Hepatocyte (in vitro differentiated cells): ENCODE results near the gene TEX13C. TPM values are rescaled to one million over a fixed set of nuclear protein-coding genes. Genes with fewer than 3 reads are reported as not detected.
A peak's percentile ranks its signal among the peaks of the same experiment; 100 is the strongest.

Experiments used
- DNase-seq: peaks from one replicate; pipeline ENCODE4 v3.0.0-alpha.2; 2016; ENCODE audit warnings: low spot score
- H2AFZ ChIP-seq: fragments of 200-600 bp; sonication (generic); 2 replicates; pipeline ENCODE4 v1.6.0; 2016; ENCODE audit warnings: antibody characterized with exemption, mild to moderate bottlenecking
- H3K27ac ChIP-seq: fragments of 200-600 bp; sonication (generic); 2 replicates; pipeline ENCODE4 v1.5.1; 2016; ENCODE audit warnings: mild to moderate bottlenecking
- H3K27me3 ChIP-seq: fragments of 200-600 bp; sonication (generic); 2 replicates; pipeline ENCODE4 v1.6.1; 2016
- H3K36me3 ChIP-seq: fragments of 200-600 bp; sonication (generic); replicated peaks from 2 replicates; pipeline ENCODE4 v1.5.1; 2016; ENCODE audit warnings: low read depth; ENCODE audit not compliant: insufficient read depth
- H3K4me1 ChIP-seq: fragments of 200-600 bp; sonication (generic); 2 replicates; pipeline ENCODE4 v1.5.1; 2016; ENCODE audit warnings: mild to moderate bottlenecking, moderate library complexity; ENCODE audit not compliant: insufficient read depth
- H3K4me2 ChIP-seq: fragments of 200-600 bp; sonication (generic); 2 replicates; pipeline ENCODE4 v1.6.0; 2016
- H3K4me3 ChIP-seq: fragments of 200-600 bp; sonication (generic); 2 replicates; pipeline ENCODE4 v1.5.1; 2016; ENCODE audit warnings: mild to moderate bottlenecking
- H3K79me2 ChIP-seq: fragments of 200-600 bp; sonication (generic); 2 replicates; pipeline ENCODE4 v1.6.0; 2017; ENCODE audit warnings: mild to moderate bottlenecking
- H3K9me2 ChIP-seq: fragments of 200-600 bp; sonication (generic); replicated peaks from 2 replicates; pipeline ENCODE4 v1.6.0; 2017; ENCODE audit warnings: mild to moderate bottlenecking; ENCODE audit not compliant: insufficient read depth
- H3K9me3 ChIP-seq: fragments of 200-600 bp; sonication (generic); 2 replicates; pipeline ENCODE4 v1.5.1; 2016; ENCODE audit warnings: low read depth, mild to moderate bottlenecking
- H4K20me1 ChIP-seq: fragments of 200-600 bp; sonication (generic); 2 replicates; pipeline ENCODE4 v1.6.0; 2016; ENCODE audit warnings: mild to moderate bottlenecking; ENCODE audit not compliant: insufficient read depth, poor library complexity, severe bottlenecking
- EZH2 ChIP-seq: fragments of 200-600 bp; sonication (generic); IDR thresholded peaks from 2 replicates; pipeline ENCODE4 v1.6.1; 2016; ENCODE audit warnings: antibody characterized with exemption, mild to moderate bottlenecking, borderline replicate concordance
- EZH2phosphoT487 ChIP-seq: fragments of 200-600 bp; sonication (generic); IDR thresholded peaks from one replicate; pipeline ENCODE4 v1.6.1; 2018; ENCODE audit warnings: antibody characterized with exemption, mild to moderate bottlenecking, low read depth, moderate library complexity; ENCODE audit not compliant: unreplicated experiment, severe bottlenecking
- WGBS: methylation state at CpG from one replicate; pipeline ENCODE4 v1.1.6; 2016; ENCODE audit warnings: low lambda C conversion rate; ENCODE audit errors: missing lambda C conversion rate; 5-methylcytosine and 5-hydroxymethylcytosine counted together
- polyA plus RNA-seq: library from polyadenylated mRNA; unstranded; fragments of >200 nt; fragmentation: Nextera tagmentation; extraction: Ambion mirVana; gene quantifications from 2 replicates; pipeline ENCODE4 v1.2.1, GENCODE V29; 2016
- total RNA-seq: library from RNA; depleted of rRNA; stranded (reverse); fragments of >200 nt; gene quantifications from 2 replicates; pipeline ENCODE4 v1.2.3, GENCODE V29; 2014
- TF ChIP-seq, protein P1 (sequence below): fragments of 200-600 bp; sonication (generic); IDR thresholded peaks from 2 replicates; pipeline ENCODE4 v1.5.1; 2016; ENCODE audit warnings: antibody characterized with exemption, mild to moderate bottlenecking; ENCODE audit not compliant: poor library complexity

TEX13C gene
- total and polyA plus RNA-seq, 2 experiments from 2014 or later, result not detected

DNA sequence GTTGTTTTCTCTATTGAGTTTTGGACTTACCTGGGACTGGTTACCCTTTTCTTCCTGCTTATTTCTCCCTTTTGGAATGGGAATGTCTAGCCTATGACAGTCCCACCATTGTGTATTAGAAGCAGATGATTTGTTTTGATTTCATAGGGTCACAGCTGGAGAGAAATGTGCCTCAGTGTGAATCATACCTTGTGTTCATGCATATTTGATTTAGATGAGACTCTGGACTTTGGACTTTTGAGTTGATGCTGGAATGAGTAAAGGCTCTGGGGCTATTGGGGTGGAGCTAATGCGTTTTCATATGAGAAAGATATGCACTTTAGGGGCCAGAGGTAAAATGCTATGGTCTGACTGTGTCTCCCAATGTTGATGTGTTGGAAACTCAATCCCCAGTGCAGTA is 30.5 kb upstream of the TEX13C start:
- WGBS, result 26% methylated on average over 1 of the region's 1 CpG
- Histone ChIP-seq H3K9me3 (no peaks in the 10 kb centered on the region), H3K27ac (no peak overlapping the region), H2AFZ (no peak overlapping the region), H3K79me2 (no peaks in the 10 kb centered on the region), H3K36me3 (no peaks in the 10 kb centered on the region), H3K4me2 (no peak overlapping the region), H4K20me1 (no peaks in the 10 kb centered on the region), H3K9me2 (no peaks in the 10 kb centered on the region), H3K4me1 (peaks cover 5% of the 10 kb centered on the region), H3K4me3 (no peak overlapping the region), H3K27me3 (no peaks in the 10 kb centered on the region)
- no peak for TF ChIP-seq EZH2
- TF ChIP-seq EZH2phosphoT487, result no peak
- TF ChIP-seq, protein P1, sequence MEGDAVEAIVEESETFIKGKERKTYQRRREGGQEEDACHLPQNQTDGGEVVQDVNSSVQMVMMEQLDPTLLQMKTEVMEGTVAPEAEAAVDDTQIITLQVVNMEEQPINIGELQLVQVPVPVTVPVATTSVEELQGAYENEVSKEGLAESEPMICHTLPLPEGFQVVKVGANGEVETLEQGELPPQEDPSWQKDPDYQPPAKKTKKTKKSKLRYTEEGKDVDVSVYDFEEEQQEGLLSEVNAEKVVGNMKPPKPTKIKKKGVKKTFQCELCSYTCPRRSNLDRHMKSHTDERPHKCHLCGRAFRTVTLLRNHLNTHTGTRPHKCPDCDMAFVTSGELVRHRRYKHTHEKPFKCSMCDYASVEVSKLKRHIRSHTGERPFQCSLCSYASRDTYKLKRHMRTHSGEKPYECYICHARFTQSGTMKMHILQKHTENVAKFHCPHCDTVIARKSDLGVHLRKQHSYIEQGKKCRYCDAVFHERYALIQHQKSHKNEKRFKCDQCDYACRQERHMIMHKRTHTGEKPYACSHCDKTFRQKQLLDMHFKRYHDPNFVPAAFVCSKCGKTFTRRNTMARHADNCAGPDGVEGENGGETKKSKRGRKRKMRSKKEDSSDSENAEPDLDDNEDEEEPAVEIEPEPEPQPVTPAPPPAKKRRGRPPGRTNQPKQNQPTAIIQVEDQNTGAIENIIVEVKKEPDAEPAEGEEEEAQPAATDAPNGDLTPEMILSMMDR, result no peak
- peak; percentile 18 for DNase-seq

DNA sequence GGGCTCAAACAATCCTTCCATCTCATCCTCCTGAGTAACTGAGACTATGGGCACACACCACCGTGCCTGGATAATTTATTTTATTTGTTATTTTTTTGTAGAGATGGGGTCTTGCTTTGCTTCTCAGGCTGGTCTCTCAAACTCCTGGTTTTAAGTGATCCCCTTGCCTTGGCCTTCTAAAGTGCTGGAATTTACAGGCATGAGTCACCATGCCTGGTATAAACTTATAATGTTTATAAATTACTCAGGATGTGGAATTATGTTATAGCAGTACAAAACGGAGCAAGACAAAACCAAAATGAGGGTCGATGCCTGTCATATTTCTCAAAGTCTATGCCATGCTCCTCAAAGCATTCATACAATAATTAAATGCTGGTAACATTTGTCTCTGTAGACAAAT is 29.8 kb upstream of the TEX13C start:
- H3K4me2 ChIP-seq, result no peak overlapping the region
- TF ChIP-seq EZH2 (no peak), EZH2phosphoT487 (no peak)
- TF ChIP-seq, protein P1, result no peak

DNA sequence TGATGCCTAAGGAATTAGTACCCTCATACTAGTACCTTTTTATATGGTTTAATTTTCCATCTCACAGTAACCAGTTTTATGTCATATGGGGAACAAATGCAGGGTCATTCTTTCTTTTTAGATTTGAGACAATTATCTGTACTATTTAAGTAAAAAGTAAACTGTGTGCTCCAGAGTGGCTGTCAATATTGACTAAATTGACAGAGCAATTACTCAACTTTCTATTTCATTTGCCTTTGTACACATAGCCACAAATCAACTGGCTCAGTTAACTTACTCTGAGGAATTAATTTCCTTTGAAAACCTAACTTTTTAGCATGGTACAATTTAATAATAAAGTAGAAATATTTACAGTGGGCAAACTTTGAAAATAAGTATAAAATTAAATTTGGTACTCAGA is 28.5 kb upstream of the TEX13C start:
- H3K9me3 ChIP-seq, result no peaks in the 10 kb centered on the region
- no peak overlapping the region for H2AFZ ChIP-seq
- TF ChIP-seq EZH2phosphoT487 (no peak), EZH2 (no peak)
- TF ChIP-seq, protein P1, result no peak
- H3K36me3 ChIP-seq, result no peaks in the 10 kb centered on the region
- H3K4me1 ChIP-seq, result peaks cover 5% of the 10 kb centered on the region
- no peaks in the 10 kb centered on the region for H4K20me1 ChIP-seq
- no peak overlapping the region for H3K4me3 ChIP-seq
- no peaks in the 10 kb centered on the region for H3K79me2 ChIP-seq
- no peak overlapping the region for H3K4me2 ChIP-seq
- no peak overlapping the region for H3K27ac ChIP-seq
- H3K27me3 ChIP-seq, result no peaks in the 10 kb centered on the region
- H3K9me2 ChIP-seq, result no peaks in the 10 kb centered on the region
- DNase-seq, result no peak

More for the DNA sequence above, 29.8 kb upstream of the TEX13C start:
- Histone ChIP-seq H3K79me2 (no peaks in the 10 kb centered on the region), H3K4me1 (peaks cover 5% of the 10 kb centered on the region), H3K9me3 (no peaks in the 10 kb centered on the region), H3K9me2 (no peaks in the 10 kb centered on the region), H3K27ac (no peak overlapping the region), H3K36me3 (no peaks in the 10 kb centered on the region), H2AFZ (no peak overlapping the region), H3K27me3 (no peaks in the 10 kb centered on the region), H4K20me1 (no peaks in the 10 kb centered on the region), H3K4me3 (no peak overlapping the region)
- 62% methylated on average over 3 of the region's 3 CpGs for WGBS
- no peak for DNase-seq
